ENCODE results near the gene MBNL2.

- no peak for TF ChIP-seq CTCF (conservative IDR thresholded peaks at IDR 0.05; ENCODE audit: low read depth, low read length)
- TF ChIP-seq EZH2 (IDR thresholded peaks at IDR 0.05; ENCODE audit: low read length, unreplicated experiment): no peak
Measured at GRCh38 chr13:97220151-97220900, 1.8 kb upstream of the MBNL2 start.

All from PC-3 (cell line).